ENCODE measurements around the gene CAPN1.
"Not testable (repeated sequence)": the region's sequence is repeated elsewhere in the genome, so short reads cannot be mapped to it uniquely, and the experiment has no call there.

CAPN1 gene

DNA sequence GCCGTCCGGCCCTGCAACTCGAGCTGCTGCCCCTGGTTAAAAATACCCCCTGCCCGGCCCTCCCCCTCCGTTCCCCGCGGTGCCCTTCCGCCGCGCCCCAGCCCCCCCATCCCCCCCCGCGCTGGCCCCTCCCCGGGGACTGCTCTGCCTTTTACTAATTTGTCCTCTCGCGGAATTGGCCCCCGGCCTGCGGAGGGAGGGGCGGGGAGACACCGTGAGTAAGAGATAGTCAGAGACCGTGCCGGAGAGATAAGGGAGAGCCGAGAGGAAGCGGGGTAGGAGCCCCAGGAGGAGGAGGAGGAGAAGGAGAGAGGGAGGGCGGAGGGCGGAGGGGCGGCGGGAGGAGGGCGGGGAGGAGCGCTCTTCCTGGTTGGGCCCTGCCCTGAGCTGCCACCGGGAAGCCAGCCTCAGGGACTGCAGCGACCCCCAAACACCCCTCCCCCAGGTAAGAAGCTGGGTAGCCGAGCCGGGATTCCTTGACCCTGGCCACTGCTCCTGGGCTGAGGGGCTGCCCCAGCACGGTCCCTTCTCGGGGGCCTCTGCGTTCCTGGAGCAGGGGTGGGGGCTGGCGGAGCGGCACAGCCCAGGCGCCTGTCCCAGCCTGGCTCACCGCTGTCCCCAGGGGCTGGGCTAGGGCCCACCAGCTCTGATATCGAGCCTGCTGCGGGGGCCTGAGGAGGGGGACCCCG, at the start of gene CAPN1:
CAPN1 (plus strand) TSS at position 360 of the 689 bp plus-strand sequence. CDS start 774 bp downstream, outside the sequence.
- DNase-seq (ENCODE audit: low read depth in 2 of 2, low spot score in 1 of 2) = peak in 1 of 2 donors; percentile 47

DNA sequence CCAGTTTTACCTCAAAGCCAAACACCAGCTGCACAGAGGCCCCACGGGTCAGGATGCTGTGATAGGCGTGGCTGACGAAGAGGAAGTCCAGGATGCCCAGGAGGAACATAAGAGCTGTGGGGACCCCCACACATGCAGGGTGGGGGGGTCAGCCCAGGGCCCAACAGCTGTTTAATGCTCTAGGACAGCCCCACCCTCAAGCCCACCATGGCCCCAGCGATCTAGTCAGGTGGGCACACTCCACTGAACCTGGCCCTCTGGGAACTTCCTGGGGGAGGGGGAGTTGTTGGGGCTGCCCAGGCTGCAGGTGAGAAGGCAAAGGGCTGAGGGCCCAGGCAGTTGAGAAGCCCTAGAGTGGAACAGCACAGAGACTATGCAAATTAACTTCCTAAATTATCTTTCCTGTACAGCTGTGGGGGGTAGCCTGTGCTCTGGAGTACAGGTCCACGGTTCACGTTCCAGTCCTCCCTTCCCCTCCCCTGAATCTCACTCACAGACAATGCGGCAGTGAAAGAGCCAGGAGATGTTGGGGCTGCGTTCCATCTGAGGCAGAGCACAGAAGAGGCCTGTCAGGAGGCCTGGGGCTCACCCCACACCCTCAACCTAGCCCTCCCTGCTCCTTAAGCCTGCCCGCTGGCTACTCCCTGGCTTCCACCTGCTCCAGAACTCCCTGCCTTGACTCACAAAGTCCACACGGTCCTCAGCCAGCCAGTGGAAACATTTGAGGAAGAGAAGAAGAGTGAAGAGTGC, 49.3 kb upstream of the CAPN1 start:
- no peak for DNase-seq (ENCODE audit: low read depth in 2 of 2, low spot score in 1 of 2)

DNA sequence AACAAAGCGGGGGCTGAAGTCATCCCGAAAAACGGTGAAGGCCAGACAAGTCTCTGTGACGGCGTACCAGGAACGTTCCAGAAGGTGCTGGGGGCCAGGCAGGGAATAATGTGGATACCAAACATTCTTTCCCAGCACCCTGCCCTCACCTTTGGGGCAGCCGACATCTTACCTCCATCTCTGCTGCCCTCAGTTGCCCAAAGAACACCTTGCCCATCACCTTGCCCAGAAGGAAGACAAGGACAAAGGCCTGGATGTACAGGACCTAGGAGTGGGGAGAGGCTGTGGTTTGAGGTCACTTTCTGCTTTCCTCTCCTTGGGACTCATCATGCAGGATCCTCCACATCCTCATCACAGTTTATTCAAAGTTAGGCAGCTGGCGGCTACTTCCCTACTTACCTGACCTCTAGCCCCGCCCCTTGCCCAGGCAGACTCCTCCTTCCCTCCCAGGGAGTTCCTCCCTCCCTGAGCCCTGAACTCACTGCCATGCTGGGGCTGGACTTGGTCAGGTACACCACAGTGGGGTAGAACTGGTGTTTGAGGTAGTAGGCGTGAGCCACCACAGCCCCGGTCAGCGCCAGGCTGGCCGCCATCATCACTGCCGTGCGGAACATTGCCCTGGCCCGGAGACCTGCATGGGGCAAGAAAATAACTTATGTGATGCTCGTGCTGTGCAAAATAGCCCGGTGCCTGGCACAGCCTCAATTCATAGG, 48.6 kb upstream of the CAPN1 start:
- no peak for DNase-seq (ENCODE audit: low read depth in 2 of 2, low spot score in 1 of 2)

DNA sequence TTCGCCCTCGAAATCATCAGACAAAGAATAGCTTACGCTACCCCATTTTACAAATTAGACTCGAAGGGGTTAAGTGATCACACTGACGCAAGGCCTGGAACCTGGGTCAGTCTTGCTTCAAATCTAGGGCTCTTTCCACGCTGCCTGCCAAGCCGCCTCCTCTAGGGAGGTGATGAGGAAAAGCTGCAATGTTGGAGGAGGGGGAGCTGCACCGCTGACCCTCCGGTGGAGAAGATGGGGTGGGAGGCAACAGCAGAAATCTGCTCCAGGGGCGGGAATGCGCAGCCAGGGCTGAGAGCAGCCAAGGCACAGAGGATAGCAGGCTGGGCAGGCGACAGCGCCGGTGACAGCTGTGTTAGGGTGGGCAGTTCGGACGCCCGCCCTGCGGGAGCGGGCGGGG, 48.0 kb upstream of the CAPN1 start:
- no peak for DNase-seq (ENCODE audit: low read depth in 2 of 2, low spot score in 1 of 2)

DNA sequence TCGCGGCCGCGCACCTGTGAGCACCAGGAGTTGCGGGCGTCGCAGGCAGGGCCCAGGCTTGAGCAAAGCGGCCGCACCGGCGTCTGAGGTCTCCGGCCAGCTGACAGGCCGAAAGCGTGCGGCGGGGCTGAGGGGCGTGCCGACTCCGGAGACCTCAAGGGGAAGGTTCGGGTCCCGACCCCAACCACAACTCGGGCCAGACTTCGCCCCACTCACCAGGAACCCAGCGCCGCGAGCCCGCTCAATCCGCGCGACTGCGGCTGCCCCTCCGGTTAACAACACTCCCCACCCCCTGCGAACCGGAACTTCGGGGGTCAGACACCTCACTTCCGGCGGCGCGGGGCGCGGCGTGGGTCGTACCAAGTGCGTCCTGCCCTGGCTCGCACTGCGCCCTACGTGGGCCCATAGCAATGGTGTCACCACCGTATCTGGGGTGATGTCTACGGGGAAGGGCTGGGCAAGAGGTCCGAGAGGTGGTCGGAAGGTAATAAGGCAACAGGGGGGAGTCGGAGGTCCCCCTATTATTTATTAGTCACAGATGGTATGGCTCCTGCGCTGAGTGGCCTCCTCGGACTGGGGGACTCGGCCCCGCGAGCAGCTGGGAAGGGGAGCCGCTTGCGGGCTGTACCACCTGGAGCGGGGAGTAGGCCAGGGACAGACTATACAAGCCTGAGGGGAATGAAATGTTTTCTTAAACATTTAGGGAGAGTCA, 47.3 kb upstream of the CAPN1 start, which contains the start of gene SYVN1:
SYVN1 (minus strand) TSS at position 280 of the 712 bp plus-strand sequence. CDS start 918 bp downstream, outside the sequence.
- DNase-seq (ENCODE audit: low read depth in 2 of 2, low spot score in 1 of 2) = peak; percentile 79 to 85

DNA sequence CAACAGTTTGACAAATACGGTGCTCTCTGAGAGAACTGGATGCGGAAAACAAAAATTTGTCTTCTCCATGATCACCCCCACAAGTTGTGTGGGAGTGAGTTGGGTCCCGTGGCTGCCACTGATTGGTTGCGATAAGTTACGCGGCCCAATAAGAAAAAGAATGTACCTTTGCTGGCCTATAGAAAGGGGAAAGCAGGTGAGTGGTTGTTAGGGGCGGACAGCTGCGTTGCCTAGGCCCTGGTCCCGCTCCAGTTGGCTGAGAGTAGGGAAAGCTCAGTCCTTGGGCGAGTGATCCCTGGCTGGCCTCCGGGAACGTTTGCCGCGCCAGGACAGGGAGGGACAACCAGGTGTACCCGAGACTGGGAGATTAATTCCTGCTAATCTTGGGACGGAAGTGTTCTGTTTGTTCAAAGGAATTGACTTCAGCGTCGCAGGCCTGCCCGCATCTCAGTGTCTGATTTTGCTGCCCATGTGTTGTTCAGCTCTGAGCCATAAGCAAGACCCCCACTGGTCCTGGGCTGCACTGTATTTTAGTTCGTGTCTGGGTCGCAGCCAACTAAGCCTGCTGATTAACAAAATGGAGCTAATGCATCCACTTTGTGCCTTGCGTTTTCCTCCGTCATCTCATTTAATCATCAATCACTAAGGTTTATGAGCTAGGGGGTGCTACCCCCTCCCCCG, 46.6 kb upstream of the CAPN1 start:
- DNase-seq (ENCODE audit: low read depth in 2 of 2, low spot score in 1 of 2) = peak in 1 of 2 donors; percentile 65

DNA sequence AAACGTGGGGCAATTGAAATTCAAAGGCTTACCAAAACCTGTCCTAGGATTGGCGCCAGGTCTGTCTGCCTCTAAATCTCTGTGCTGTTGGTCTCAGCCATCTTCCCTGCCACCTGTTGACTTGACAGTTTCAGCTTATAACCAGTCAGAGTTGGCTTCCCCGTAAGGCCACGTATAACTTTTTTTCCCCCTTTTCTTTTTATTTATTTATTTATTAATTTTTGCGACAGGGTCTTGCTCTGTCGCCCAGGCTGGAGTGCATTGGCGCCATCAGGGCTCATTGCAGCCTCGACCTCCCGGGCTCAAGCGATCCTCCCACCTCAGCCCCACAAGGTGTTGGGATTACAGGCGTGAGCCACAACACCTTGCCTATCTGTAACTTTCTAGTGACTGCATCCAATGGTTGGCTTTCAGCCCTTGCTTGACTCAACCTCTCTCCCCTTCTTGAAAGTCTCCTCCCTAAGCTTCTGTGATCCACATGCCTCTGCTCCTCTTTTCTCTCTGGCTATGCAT, 46.0 kb upstream of the CAPN1 start:
- DNase-seq (ENCODE audit: low read depth in 2 of 2, low spot score in 1 of 2) = no peak

DNA sequence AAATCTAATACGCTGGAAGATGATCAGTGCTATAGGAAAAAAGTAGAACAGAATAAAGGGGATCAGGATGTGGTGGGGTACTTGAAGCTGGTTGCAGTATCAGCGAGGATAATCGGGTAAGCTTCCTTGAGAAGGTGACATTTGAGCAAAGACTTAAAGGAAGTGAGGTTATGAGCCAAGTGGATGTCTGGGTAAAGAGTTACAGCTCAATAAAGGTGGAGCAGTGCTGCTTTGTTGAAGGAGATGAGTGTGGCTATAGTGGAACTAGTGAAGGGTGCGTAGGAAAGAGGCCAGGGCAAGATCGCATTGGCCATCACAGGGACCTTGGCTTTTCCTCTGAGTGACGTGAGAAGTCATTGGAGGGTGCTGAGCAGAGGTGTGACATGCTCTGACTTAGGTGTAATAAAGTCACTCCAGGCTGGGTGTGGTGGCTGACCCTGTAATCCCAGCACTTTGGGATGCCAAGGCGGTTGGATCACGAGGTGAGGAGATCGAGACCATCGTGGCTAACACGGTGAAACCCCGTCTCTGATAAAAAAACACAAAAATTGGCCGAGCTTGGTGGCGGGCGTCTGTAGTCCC, 45.1 kb upstream of the CAPN1 start:
- DNase-seq (ENCODE audit: low read depth in 2 of 2, low spot score in 1 of 2) = no peak

DNA sequence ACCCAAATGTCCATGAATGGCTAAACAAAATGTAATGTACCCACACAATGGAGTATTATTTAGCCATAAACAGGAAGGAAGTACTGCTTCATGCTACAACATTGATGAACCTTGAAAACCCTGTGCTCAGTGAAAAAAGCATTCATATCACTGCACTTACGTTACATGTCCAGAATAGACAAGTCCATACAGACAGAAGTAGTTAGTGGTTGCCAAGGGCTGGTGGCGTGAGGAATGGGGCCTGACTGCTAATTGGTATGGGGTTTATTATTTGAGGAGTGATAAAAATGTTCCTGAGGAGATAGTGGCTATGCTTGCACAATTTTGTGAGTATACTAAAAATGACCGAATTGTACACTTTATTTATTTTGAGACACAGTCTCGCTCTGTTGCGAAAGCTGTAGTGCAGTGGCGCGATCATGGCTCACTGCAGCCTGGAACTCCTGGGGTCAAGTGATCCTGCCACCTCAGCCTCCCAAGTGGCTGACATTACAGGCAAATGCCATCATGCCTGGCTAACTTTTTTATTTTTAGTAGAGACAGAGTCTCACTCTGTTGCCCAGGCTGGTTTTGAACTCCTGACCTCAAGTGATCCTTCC, 39.7 kb upstream of the CAPN1 start:
- no peak for DNase-seq (ENCODE audit: low read depth in 2 of 2, low spot score in 1 of 2)

DNA sequence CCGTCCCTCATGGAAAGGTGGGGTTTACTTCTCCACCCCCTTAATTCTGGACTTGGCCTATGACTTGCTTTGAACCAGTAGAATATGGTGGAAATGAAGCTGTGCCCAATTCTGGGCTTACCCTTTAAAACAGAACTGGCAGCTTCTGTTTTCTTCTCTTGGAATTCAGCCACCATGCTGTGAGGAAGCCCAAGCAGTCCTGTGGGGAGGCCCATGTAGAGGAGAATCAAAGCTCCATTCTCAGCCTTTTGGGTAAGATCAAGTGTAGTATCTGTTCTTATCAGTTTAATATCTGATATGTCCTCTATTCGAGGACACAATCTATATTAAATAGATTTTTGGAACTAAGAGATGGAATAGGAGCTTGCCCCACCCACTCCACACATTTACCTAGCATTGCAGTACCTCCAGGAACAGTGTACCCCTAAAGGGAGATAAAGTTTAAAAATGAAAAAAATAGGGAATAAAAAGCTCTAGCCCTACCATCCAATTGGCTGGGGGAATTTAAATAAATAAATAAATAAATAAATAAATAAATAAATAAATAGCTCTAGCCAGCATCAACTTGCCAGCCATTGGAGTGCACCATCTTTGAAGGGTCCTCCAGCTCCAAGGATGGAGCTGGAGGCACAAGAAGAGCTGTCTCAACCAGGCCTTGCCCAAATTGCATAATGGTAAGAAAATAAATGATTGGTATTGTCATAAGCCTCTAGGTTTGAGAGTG, 34.2 kb upstream of the CAPN1 start:
- no peak for DNase-seq (ENCODE audit: low read depth in 2 of 2, low spot score in 1 of 2)

DNA sequence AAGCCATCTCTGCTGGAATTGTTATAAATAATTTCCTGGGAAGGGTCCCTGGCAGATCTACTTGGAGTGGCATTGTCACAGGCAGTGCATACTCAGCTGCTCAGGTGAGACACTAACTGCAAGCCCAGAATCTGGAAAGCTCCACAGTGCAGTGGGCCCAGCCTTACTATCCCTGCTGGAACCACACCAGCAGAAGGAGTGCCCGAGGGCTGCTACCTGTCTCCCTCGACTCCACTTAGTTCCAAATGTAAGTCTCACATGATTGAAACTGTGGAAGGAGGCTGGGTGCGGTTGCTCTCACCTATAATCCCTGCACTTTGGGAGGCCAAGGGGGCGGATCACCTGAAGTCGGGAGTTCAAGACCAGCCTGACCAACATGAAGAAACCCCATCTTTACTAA, 33.1 kb upstream of the CAPN1 start:
- DNase-seq (ENCODE audit: low read depth in 2 of 2, low spot score in 1 of 2) = no peak

DNA sequence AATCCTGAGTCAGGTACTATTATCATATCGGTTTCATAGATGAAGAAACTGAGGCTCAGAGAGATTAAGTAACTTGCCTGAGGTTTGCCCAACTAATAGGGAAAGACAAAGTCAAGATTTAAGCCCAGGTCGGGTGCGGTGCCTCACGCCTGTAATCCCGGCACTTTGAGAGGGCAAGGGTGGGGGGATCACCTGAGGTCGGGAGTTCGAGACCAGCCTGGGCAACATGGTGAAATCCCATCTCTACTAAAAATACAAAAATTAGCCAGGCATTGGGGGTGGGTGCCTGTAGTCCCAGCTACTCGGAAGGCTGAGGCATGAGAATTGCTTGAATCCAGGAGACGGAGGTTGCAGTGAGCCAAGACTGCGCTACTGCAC, 31.6 kb upstream of the CAPN1 start:
- not testable (repeated sequence) for DNase-seq (ENCODE audit: low read depth in 2 of 2, low spot score in 1 of 2)

DNA sequence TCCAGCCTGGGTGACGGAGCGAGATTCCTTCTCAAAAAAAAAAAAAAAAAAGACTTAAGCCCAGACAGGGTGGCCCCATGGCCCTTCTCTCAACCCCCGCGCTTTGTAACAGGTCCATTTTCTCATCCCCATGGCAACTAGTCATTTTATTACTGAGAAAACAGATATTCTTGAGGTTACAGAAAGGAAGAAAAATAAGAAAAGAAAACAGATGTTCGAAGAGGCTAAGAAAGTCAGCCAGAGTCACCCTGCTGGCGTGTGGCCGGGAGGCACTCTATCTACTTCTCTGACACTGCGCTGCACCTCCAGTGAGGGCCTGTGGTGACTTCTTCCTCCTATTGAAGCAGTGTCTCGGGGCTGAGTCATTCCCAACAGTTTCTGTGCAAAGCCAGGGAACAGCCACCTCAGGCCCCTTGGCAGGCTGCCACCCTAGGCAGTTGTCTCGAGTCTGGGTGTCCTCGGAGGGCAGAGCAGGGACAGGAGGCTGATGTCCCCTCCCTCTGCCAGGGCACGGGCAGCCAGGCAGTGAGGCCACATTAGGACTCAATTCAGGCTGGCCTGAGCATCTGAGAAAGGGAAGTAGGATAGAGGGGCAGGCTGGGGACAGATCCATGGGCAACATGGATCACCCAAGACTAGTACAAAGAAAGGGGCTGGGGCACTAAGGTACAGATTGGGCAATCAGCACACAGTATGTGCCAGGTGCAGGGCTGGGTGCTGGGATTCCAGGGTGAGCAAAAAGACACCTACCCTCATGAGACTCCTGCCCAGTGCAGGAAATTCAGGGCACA, 31.0 kb upstream of the CAPN1 start:
- no peak for DNase-seq (ENCODE audit: low read depth in 2 of 2, low spot score in 1 of 2)

DNA sequence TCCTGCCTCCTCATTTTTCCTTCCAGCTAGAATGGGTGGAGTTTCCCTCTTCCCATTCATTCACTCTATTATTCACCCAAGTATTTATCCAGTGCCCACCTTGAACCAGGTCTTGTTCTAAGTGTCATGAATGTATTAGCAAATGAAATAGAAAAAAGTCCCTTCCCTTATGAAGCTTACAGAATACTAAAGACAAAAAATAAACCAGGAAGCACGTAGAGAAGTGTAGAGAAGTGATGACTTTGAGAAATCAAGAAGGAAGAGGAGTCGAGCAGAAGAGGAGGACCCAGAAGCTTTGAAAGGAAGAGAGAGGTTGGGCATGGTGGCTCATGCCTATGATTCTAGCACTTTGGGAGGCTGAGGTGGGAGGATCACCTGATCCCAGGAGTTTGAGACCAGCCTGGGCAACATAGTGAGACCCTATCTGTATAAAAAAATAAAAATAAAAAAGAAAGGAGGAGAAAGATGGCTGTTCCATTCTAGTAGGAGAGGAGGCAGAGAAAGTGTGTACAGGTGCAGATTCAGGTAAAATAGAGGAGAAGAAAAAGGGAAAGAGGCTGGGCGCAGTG, 30.3 kb upstream of the CAPN1 start:
- no peak for DNase-seq (ENCODE audit: low read depth in 2 of 2, low spot score in 1 of 2)

DNA sequence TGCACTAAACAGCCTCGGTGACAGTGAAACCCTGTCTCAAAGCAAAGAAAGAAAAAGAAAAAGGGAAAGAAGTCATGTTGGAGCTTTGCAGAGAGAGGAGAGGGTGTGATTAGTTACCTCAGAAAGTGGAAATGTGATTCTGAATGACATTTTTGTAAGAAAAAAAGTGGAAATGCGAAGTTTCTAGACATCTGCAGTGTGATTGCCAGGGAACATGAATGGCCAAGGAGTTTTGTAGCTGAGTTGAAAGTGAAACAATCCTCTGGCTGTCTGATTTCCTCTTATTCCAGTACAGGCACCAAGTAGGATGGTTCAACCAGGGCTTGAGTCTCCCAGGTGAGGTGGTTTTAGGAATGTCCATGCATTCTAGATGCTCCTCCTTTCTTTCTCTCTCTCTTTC, 29.6 kb upstream of the CAPN1 start:
- DNase-seq (ENCODE audit: low read depth in 2 of 2, low spot score in 1 of 2) = no peak

DNA sequence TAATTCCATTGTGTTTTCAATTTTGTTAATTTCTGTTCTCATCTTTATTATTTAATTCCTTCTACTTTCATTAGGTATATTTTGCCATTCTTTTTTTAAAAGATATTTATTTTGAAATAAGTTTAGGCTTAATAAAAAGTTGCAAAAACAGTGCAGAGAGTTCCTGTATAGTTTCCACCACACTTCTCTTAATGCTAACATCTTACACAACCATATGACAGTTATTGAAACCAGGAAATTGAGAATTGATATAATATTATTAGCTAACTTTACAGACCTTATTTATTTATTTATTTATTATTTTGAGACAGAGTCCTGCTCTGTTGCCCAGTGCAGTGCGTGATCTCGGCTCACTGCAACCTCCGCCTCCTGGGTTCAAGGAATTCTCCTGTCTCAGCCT, 25.5 kb upstream of the CAPN1 start:
- DNase-seq (ENCODE audit: low read depth in 2 of 2, low spot score in 1 of 2) = no peak

DNA sequence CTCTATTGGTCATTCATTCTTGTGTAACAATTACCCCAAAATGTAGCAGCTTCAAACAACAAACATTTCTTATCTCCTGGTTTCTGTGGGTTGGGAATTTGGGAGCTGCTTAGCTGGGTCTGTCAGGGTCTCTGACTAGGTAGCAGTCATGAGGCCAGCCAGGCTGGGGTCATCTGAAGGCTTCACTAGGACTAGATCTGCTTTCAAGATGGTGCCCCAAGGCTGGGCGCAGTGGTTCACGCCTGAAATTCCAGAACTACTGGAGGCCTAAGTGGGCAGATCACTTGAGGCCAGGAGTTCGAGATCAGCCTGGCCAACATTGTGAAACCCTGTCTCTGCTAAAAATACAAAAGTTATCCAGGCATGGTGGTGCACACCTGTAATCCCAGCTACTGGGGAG, 24.8 kb upstream of the CAPN1 start:
- no peak for DNase-seq (ENCODE audit: low read depth in 2 of 2, low spot score in 1 of 2)

DNA sequence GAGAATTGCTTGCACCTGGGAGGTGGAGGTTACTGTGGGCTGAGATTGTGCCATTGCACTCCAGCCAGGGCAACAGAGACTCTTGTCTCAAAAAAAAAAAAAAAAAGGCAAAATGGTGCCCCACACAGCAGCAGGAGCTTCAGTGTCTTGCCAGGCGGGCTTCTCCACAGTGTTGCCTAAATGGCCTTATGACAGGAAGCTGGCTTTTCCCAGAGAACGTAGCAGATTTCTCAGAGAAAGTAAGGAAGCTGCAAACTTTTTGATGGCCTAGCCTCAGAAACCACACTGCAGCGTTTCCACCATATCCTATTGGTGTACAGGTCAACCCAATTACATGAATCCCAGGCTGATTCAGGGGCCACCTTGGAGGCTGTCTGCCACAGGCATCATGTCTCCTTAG, 24.4 kb upstream of the CAPN1 start:
- DNase-seq (ENCODE audit: low read depth in 2 of 2, low spot score in 1 of 2) = no peak

Data from stimulated activated CD8-positive, alpha-beta memory T cell treated with anti-CD3 and anti-CD28 coated beads, Interleukin-4, amount 100 ng/mL, for 1 hour (primary cell).